Measurements from ENCODE around the gene WDR59.

GRCh38 chr16:74903120-74903519 lies 81.8 kb downstream of the WDR59 start:
- TF ChIP-seq CTCF (IDR thresholded peaks at IDR 0.05) (no peak), POLR2A (IDR thresholded peaks at IDR 0.05) (no peak)

Data from right lobe of liver (tissue), 4 donors.